IMR-90 (cell line): ENCODE results near the gene SMCO4. TPM values are rescaled to one million over a fixed set of nuclear protein-coding genes. Genes with fewer than 3 reads are reported as not detected.

Source experiments
- ATAC-seq: fragments of 200-7000 bp; cut with Tn5 transposase; 2 replicates; pipeline ENCODE4 v1.9.1; 2020; ENCODE audit warnings: low read depth, mild to moderate bottlenecking, moderate library complexity
- BruUV-seq: library from RNA; stranded (reverse); fragments of 400-500 nt; replicated peaks from 2 replicates; lab custom pipeline; 2021; lab: Mats Ljungman, UMichigan
- CTCF ChIA-PET: fragments of 300-600 bp; formaldehyde crosslinking; extraction: SDS; loops from one replicate; lab custom pipeline; 2021; ENCODE audit warnings: antibody characterized with exemption; lab: Yijun Ruan, JAX
- POLR2A ChIA-PET: fragments of 300-600 bp; sonication (Branson Sonifier 250); formaldehyde crosslinking; loops from one replicate; lab custom pipeline; 2022; ENCODE audit warnings: antibody characterized with exemption; ENCODE audit not compliant: unreplicated experiment; lab: Charles Lee
- DNase-seq: peaks from one replicate; pipeline ENCODE4 v3.0.0; 2013
- H2AFZ ChIP-seq: replicated peaks from 2 replicates; pipeline ENCODE3; 2013; ENCODE audit warnings: low read length, mild to moderate bottlenecking; ENCODE audit not compliant: poor library complexity
- H2AK5ac ChIP-seq: 2 replicates; pipeline ENCODE4 v1.6.1; 2013; ENCODE audit warnings: low read depth, low read length, inconsistent platforms
- H2AK9ac ChIP-seq: replicated peaks from 2 replicates; pipeline ENCODE3; 2013; ENCODE audit warnings: mild to moderate bottlenecking, low read depth, low read length, moderate library complexity; ENCODE audit not compliant: poor library complexity
- H2BK120ac ChIP-seq: 2 replicates; pipeline ENCODE4 v1.6.1; 2013; ENCODE audit warnings: low read depth, low read length, inconsistent platforms
- H2BK15ac ChIP-seq: 3 replicates; pipeline ENCODE4 v1.6.1; 2013; ENCODE audit warnings: low read depth, low read length, inconsistent platforms
- H2BK20ac ChIP-seq: 2 replicates; pipeline ENCODE4 v1.6.1; 2013; ENCODE audit warnings: low read depth, mild to moderate bottlenecking, inconsistent platforms, low read length, moderate library complexity
- H2BK5ac ChIP-seq: 2 replicates; pipeline ENCODE4 v1.6.1; 2013; ENCODE audit warnings: mild to moderate bottlenecking, low read depth, low read length, inconsistent platforms; ENCODE audit not compliant: poor library complexity, severe bottlenecking
- H3K14ac ChIP-seq: replicated peaks from 2 replicates; pipeline ENCODE4 v1.6.1; 2013; ENCODE audit warnings: low read depth, low read length, inconsistent platforms
- H3K18ac ChIP-seq: 2 replicates; pipeline ENCODE4 v1.6.1; 2013; ENCODE audit warnings: low read depth, low read length, control low read depth
- H3K23ac ChIP-seq: 2 replicates; pipeline ENCODE4 v1.6.1; 2013; ENCODE audit warnings: low read depth, low read length, inconsistent platforms
- H3K27ac ChIP-seq: 2 replicates; pipeline ENCODE4 v1.5.1; 2013; ENCODE audit warnings: mild to moderate bottlenecking, control low read depth, low read length; ENCODE audit not compliant: insufficient read depth
- H3K27me3 ChIP-seq: 2 replicates; pipeline ENCODE4 v1.6.1; 2013; ENCODE audit warnings: low read length; ENCODE audit not compliant: control insufficient read depth, insufficient read depth
- H3K36me3 ChIP-seq: 2 replicates; pipeline ENCODE4 v1.6.1; 2013; ENCODE audit warnings: low read length, mixed read lengths; ENCODE audit not compliant: control insufficient read depth, insufficient read depth
- H3K4ac ChIP-seq: 2 replicates; pipeline ENCODE4 v1.6.1; 2013; ENCODE audit warnings: low read depth, low read length, inconsistent platforms
- H3K4me1 ChIP-seq: 2 replicates; pipeline ENCODE4 v1.6.1; 2013; ENCODE audit warnings: low read length, mixed read lengths; ENCODE audit not compliant: control insufficient read depth, insufficient read depth
- H3K4me2 ChIP-seq: 2 replicates; pipeline ENCODE4 v1.6.1; 2013; ENCODE audit warnings: low read depth, mild to moderate bottlenecking, control low read depth, low read length, moderate library complexity
- H3K4me3 ChIP-seq: 2 replicates; pipeline ENCODE4 v1.5.1; 2013; ENCODE audit warnings: low read depth, mild to moderate bottlenecking, control low read depth, low read length, moderate library complexity; ENCODE audit not compliant: insufficient read depth
- H3K56ac ChIP-seq: 2 replicates; pipeline ENCODE4 v1.6.1; 2013; ENCODE audit warnings: low read length, inconsistent platforms; ENCODE audit not compliant: insufficient read depth; ENCODE audit errors: extremely low read depth
- H3K79me1 ChIP-seq, 2 experiments: 2 replicates each; pipeline ENCODE4 v1.6.1; 2013; ENCODE audit warnings: low read length in 2 of 2, inconsistent platforms in 1 of 2, low read depth in 1 of 2
- H3K9ac ChIP-seq: 2 replicates; pipeline ENCODE4 v1.6.1; 2013; ENCODE audit warnings: low read depth, low read length, control low read depth
- H3K9me1 ChIP-seq: 2 replicates; pipeline ENCODE4 v1.6.1; 2013; ENCODE audit warnings: low read length, inconsistent platforms; ENCODE audit not compliant: insufficient read depth
- H3K9me3 ChIP-seq: 2 replicates; pipeline ENCODE4 v1.6.1; 2013; ENCODE audit warnings: low read length; ENCODE audit not compliant: control insufficient read depth, insufficient read depth
- H4K20me1 ChIP-seq: 2 replicates; pipeline ENCODE4 v1.6.1; 2013; ENCODE audit warnings: low read length, inconsistent platforms; ENCODE audit not compliant: insufficient read depth
- H4K5ac ChIP-seq: 2 replicates; pipeline ENCODE4 v1.6.1; 2013; ENCODE audit warnings: mild to moderate bottlenecking, low read depth, low read length, control low read depth
- H4K8ac ChIP-seq, 2 experiments: 2 replicates each; pipeline ENCODE4 v1.6.1; 2013; ENCODE audit warnings: low read depth in 2 of 2, low read length in 2 of 2, control low read depth in 1 of 2, inconsistent platforms in 1 of 2
- H4K91ac ChIP-seq: 2 replicates; pipeline ENCODE4 v1.6.1; 2013; ENCODE audit warnings: low read depth, low read length, inconsistent platforms; ENCODE audit not compliant: insufficient read depth
- BHLHE40 ChIP-seq: fragments of 150-350 bp; IDR thresholded peaks from 2 replicates; pipeline ENCODE4 v1.6.1; 2016; ENCODE audit warnings: mild to moderate bottlenecking, low read depth, low read length
- CEBPB ChIP-seq: IDR thresholded peaks from 2 replicates; pipeline ENCODE4 v1.6.1; 2012; ENCODE audit warnings: low read depth, low read length, improper control_type of control experiment
- CHD1 ChIP-seq: IDR thresholded peaks from 2 replicates; pipeline ENCODE4 v1.6.1; 2012; ENCODE audit warnings: low read depth, low read length, improper control_type of control experiment
- CTCF ChIP-seq: conservative IDR thresholded peaks from 2 replicates; pipeline ENCODE4 v1.5.1; 2012; ENCODE audit warnings: mild to moderate bottlenecking, low read depth, low read length, improper control_type of control experiment
- ELK1 ChIP-seq: fragments of 150-350 bp; IDR thresholded peaks from 2 replicates; pipeline ENCODE4 v1.6.1; 2016; ENCODE audit warnings: low read depth, mild to moderate bottlenecking, low read length, moderate library complexity, borderline replicate concordance
- FOS ChIP-seq: fragments of 150-350 bp; IDR thresholded peaks from 2 replicates; pipeline ENCODE4 v1.6.1; 2016; ENCODE audit warnings: low read depth, low read length
- MAFK ChIP-seq: IDR thresholded peaks from 2 replicates; pipeline ENCODE4 v1.6.1; 2012; ENCODE audit warnings: low read depth, low read length, improper control_type of control experiment
- MAZ ChIP-seq: IDR thresholded peaks from 2 replicates; pipeline ENCODE4 v1.6.1; 2012; ENCODE audit warnings: low read depth, mild to moderate bottlenecking, low read length, improper control_type of control experiment, moderate library complexity, borderline replicate concordance
- MXI1 ChIP-seq: IDR thresholded peaks from 2 replicates; pipeline ENCODE4 v1.6.1; 2012; ENCODE audit warnings: low read depth, mild to moderate bottlenecking, low read length, moderate library complexity, borderline replicate concordance
- NFE2L2 ChIP-seq: fragments of 150-350 bp; IDR thresholded peaks from 2 replicates; pipeline ENCODE4 v1.6.1; 2016; ENCODE audit warnings: low read depth, mild to moderate bottlenecking, low read length
- POLR2A ChIP-seq: IDR thresholded peaks from 2 replicates; pipeline ENCODE4 v1.6.1; 2012; ENCODE audit warnings: mild to moderate bottlenecking, low read depth, low read length
- RAD21 ChIP-seq: IDR thresholded peaks from 2 replicates; pipeline ENCODE4 v1.6.1; 2012; ENCODE audit warnings: low read length, improper control_type of control experiment
- RCOR1 ChIP-seq: IDR thresholded peaks from 2 replicates; pipeline ENCODE4 v1.6.1; 2012; ENCODE audit warnings: mild to moderate bottlenecking, low read length, improper control_type of control experiment; ENCODE audit not compliant: insufficient replicate concordance
- RFX5 ChIP-seq: IDR thresholded peaks from 2 replicates; pipeline ENCODE4 v1.8.0; 2012; ENCODE audit warnings: low read depth, mild to moderate bottlenecking, low read length, moderate library complexity
- SMC3 ChIP-seq: fragments of 150-350 bp; IDR thresholded peaks from 2 replicates; pipeline ENCODE4 v1.6.1; 2016; ENCODE audit warnings: low read depth, mild to moderate bottlenecking, antibody characterized with exemption, low read length, moderate library complexity
- USF2 ChIP-seq: fragments of 150-350 bp; IDR thresholded peaks from 2 replicates; pipeline ENCODE4 v1.6.1; 2017; ENCODE audit warnings: mild to moderate bottlenecking, antibody characterized with exemption, low read length, low read depth
- WGBS, 2 experiments: methylation state at CpG; one replicate each; pipeline versions ENCODE4 v1.1.5 to v1.1.7; 2013; ENCODE audit warnings: missing lambda C conversion rate in 2 of 2; ENCODE audit not compliant: insufficient read length in 1 of 2; ENCODE audit errors: extremely low coverage in 2 of 2; 5-methylcytosine and 5-hydroxymethylcytosine counted together
- dilution Hi-C: fragments of 300-500 bp; cut with HindIII; formaldehyde crosslinking; loops from one replicate; pipeline ENCODE4 v1.14.3; 2018; ENCODE audit warnings: low sequenced_read_pairs; ENCODE audit not compliant: unreplicated experiment
- in situ Hi-C: fragments of 300-500 bp; cut with MboI; formaldehyde crosslinking; loops from 3 replicates; pipeline ENCODE4 v1.14.3; 2019; ENCODE audit warnings: low sequenced_read_pairs, inconsistent platforms, mixed read lengths
- intact Hi-C: fragments of 100-400 bp; cut with micrococcal nuclease; formaldehyde crosslinking; loops from 2 replicates; pipeline ENCODE4 v1.10.0; 2022
- polyA plus RNA-seq, 3 experiments: library from polyadenylated mRNA; depleted of rRNA; stranded (reverse); fragments of >200 nt; gene quantifications; 2 replicates each; pipeline ENCODE4 v1.2.3, GENCODE V29; 2012; ENCODE audit warnings: low replicate concordance in 1 of 3
- total RNA-seq: library from RNA; depleted of rRNA; stranded (reverse); fragments of >200 nt; gene quantifications from 2 replicates; pipeline ENCODE4 v1.2.3, GENCODE V29; 2012

The SMCO4 gene
- total and polyA plus RNA-seq, 2 of the 4 experiments (the other 2 are of a cell fraction), result 2.2 to 17.7 TPM

GRCh38 chr11:93568726-93569125 is 25.5 kb upstream of the SMCO4 start:
- no TSS peak for BruUV-seq
- H3K9me3 ChIP-seq, result no peaks in the 10 kb centered on the region
- H4K20me1 ChIP-seq, result no peaks in the 10 kb centered on the region
- H3K79me1 ChIP-seq, result no peaks in the 10 kb centered on the region
- H3K9me1 ChIP-seq, result no peaks in the 10 kb centered on the region
- no peak overlapping the region for H2BK20ac ChIP-seq
- no peak overlapping the region for H2BK120ac ChIP-seq
- dilution Hi-C loops (no loop called here), intact Hi-C loops (no loop called here), in situ Hi-C loops (no loop called here)
- H3K9ac ChIP-seq, result no peak overlapping the region
- no peak overlapping the region for H3K23ac ChIP-seq
- no peak overlapping the region for H3K14ac ChIP-seq
- H4K91ac ChIP-seq, result no peak overlapping the region
- H3K4me3 ChIP-seq, result no peak overlapping the region
- no peak overlapping the region for H3K18ac ChIP-seq
- H3K27me3 ChIP-seq, result peaks cover 1% of the 10 kb centered on the region
- no peak overlapping the region for H4K5ac ChIP-seq
- POLR2A ChIA-PET, result no interaction called here
- TF ChIP-seq SMC3, result no peak
- TF ChIP-seq MAFK, result no peak
- no peak for TF ChIP-seq ELK1
- no peak for TF ChIP-seq RCOR1
- TF ChIP-seq RFX5, result no peak
- TF ChIP-seq CHD1, result no peak
- TF ChIP-seq BHLHE40, result no peak
- no peak for TF ChIP-seq CTCF
- no peak for TF ChIP-seq MXI1
- TF ChIP-seq FOS, result no peak
- no peak for TF ChIP-seq NFE2L2
- no peak for TF ChIP-seq CEBPB
- no peak for TF ChIP-seq MAZ
- TF ChIP-seq USF2, result no peak
- TF ChIP-seq POLR2A, result no peak
- no peak for TF ChIP-seq RAD21
- H3K56ac ChIP-seq, result no peak overlapping the region
- no peak overlapping the region for H2BK5ac ChIP-seq
- H3K4ac ChIP-seq, result no peak overlapping the region
- H2BK15ac ChIP-seq, result no peak overlapping the region
- H2AK9ac ChIP-seq, result no peak overlapping the region
- DNase-seq, result no peak
- no peaks in the 10 kb centered on the region for H3K36me3 ChIP-seq
- no peak overlapping the region for H3K4me2 ChIP-seq
- WGBS, 2 experiments, result 80% methylated on average over 1 of the region's 2 CpGs; no CpG with 5 or more reads in 1 of the 2 experiments
- H4K8ac ChIP-seq, result no peak overlapping the region
- H3K4me1 ChIP-seq, result no peaks in the 10 kb centered on the region
- CTCF ChIA-PET, result no interaction called here
- H3K27ac ChIP-seq, result no peak overlapping the region
- no peak for ATAC-seq
- no peak overlapping the region for H2AK5ac ChIP-seq
- no peak overlapping the region for H2AFZ ChIP-seq
